NOMO-1 treated with dmso at 0.1 percent for 144 hours (cell line): ENCODE results near the gene C14orf119.

ENCODE experiments used
- DNase-seq: peaks from one replicate; lab custom pipeline; 2025; ENCODE audit not compliant: unreplicated experiment; lab: John Stamatoyannopoulos, UW

Gene C14orf119

GRCh38 chr14:23060536-23061260 is 34.6 kb upstream of the C14orf119 start:
- DNase-seq, result no peak

DNA sequence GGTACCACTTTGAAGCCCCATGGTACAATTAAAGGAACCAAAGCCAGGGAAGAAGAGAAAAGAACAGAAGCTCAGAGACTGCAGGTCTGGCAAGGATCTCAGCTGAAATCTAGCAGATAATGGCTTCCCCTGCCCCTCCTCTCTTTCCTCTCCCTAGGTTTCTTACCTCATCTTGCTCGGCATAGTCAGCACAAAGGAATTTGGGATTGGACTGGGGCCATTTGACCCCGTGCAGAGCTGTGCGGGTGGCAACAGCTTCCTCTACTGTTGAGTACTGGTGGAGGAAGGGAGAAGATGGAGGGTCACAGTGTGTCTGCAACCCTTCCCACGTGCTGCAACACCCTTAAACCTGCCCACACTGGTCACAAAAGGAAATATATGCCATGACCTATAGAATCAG is 33.3 kb upstream of the C14orf119 start:
- DNase-seq, result no peak

GRCh38 chr14:23063601-23064000 is 31.7 kb upstream of the C14orf119 start:
- DNase-seq, result no peak

- DNase-seq, result no peak
These were observed 28.9 kb upstream of the C14orf119 start for GRCh38 chr14:23066368-23066767.

- DNase-seq, result no peak
These were observed 28.2 kb upstream of the C14orf119 start for GRCh38 chr14:23066855-23067744.

- no peak for DNase-seq
These were observed 27.2 kb upstream of the C14orf119 start for GRCh38 chr14:23067847-23068788.

DNA sequence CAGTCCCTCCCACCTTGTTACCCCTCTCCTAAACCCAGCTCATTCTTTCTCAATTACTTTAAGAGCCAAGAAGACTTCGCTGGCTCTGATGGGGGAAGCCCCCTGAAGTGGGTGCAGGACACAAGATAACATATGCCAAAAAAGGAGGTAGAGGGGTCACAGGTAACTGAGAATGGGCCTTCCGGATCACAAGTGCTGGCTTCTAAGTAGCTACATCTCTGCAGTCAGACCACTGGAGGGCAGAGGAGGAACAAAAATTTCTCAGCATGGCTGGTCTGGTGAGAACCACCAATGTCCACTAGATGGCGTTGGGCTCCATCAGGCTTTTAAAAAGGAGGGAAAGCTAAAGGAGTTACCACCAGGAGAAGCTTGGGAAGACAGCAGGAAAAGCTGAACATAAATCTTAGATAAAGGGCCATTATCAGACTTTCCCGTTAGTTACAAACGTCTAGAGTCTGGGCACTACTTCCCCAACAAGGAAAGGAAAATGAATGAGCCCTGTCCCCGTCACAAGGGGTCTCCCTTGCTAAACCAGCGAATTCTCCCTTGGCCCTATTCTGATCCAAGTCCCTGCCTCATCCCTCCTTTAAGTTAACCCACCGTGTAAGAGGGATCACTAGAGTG is 26.4 kb upstream of the C14orf119 start:
- no peak for DNase-seq

DNA sequence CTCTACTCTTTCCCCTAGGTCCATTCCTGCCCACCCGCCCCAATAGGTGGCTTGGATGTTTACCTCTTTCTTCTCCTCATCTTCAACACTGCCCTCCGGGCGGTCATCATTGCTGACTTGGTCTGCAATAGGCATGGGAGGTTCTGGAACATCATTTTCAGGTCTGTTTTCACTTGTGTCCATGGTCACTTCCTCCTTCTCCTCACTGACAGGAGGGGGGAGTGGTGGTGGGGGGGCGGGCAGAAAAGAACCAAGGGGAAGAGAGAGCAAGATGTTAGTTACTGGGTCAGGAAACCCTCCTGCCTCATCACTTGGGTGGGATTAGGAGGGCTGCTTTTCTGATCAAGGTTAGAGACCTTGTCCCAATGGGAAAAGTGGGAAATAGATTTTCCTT is 25.9 kb upstream of the C14orf119 start:
- no peak for DNase-seq

DNA sequence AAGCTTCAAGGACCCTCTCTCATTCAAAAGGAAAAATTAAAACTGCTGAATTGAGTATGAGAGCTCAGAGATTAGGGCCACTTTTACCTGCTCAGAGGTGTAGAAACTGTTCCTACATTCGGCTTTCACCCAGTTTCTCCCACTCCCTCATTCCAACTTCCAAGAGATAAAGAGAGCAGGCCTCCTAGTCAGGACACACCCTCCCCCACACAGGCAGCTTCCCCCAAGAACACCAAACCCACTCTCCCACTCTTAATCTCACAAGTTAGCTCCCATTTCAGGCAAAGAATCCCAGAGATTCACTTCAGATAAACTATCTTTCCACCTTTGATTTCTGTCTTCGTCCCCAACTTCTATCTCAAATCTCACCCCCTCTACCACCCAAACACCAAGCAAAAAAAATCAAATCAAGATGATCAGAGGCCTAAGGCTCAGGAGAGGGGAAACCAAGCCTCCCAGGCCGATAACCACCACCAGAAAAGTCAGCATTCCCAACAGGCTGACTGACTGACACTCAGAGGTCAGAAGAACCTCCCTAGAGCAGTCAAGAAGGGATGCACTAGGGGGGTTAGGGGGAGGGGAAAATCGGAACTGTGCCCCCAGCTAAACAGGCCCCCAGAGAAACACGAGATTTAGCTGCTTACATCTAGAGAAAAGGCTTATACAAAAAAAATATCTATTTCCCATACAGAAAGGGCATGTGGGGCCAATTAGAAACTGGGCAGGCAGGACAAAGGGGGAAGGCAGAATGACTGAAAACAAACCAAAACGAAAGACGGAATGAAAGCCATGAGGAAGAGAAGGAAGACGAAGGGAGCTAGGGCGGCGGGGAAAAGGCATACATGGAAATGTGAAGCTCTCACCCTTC is 24.8 kb upstream of the C14orf119 start:
- DNase-seq, result no peak

- DNase-seq, result no peak
These were observed 23.9 kb upstream of the C14orf119 start for GRCh38 chr14:23071244-23071920.

- no peak for DNase-seq
These were observed 23.3 kb upstream of the C14orf119 start for GRCh38 chr14:23071921-23072539.

GRCh38 chr14:23074906-23075305 is 20.4 kb upstream of the C14orf119 start:
- no peak for DNase-seq

GRCh38 chr14:23076785-23077408 is 18.4 kb upstream of the C14orf119 start:
- DNase-seq, result no peak

GRCh38 chr14:23077962-23078361 is 17.3 kb upstream of the C14orf119 start:
- DNase-seq, result no peak

GRCh38 chr14:23078692-23079116 is 16.6 kb upstream of the C14orf119 start:
- DNase-seq, result no peak

DNA sequence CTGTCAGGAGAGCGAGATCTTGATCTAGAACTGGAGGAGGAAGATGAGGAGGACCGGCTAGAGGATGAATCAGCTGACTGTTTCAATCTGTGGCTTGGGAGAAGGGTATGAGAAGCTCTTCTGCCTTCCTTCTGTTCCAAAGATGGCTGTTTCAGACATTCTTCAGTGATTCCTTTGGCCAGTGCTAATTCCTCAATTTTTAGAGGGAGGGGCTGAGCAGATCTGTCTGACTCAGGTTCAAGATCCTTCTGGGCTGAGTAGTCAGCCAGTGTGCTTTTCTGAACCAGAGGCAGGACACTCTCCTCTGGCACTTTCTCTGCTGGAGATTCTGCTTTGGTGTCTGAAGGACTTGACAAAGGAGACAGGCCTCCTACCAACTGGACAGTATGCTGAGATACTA is 15.6 kb upstream of the C14orf119 start:
- no peak for DNase-seq

DNA sequence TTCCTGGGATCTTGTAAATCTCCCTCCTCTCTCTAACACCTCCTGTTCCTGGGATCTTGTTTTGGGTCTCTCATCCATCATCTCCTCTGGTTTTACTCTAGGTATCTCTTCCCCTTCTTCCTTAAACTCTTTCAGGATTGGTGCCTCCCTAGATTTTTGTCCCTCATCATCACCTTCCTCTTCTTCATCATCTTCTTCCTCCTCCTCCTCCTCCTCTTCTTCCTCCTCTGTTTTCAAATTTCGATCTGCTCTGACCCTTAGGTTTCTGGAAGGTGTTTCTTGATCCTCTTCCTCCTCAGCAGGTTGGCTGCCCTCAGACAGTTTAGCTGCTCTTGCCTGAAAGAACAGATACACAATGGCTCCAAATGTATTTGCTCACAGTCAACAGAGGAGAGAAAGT is 14.8 kb upstream of the C14orf119 start:
- no peak for DNase-seq

DNA sequence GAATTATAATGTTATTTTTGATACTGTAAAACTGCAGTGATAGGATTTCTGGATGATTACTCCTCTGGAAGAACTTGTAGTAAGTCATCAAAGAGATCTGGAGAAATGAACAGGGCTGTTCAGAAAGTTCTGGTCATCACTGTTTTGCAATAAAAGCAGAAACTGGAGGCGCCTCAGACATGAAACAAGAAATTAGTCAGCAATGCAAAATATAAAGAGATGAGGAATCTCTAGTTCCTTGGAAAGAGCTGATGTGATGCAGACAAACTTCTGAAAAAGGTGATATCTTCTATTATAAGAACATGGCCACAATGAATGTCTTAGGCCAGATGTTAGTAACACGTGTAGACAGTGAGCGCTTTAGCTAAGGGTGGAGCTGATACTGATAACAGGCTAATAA is 9.8 kb upstream of the C14orf119 start:
- DNase-seq, result no peak
